GM10248 (cell line): ENCODE measurements around the gene UHMK1.

Experiments
- CTCF ChIA-PET: fragments of 300-600 bp; sonication (Branson Sonifier 250); formaldehyde crosslinking; extraction: SDS; loops from one replicate; lab custom pipeline; 2021; ENCODE audit warnings: antibody characterized with exemption; lab: Yijun Ruan, JAX
- POLR2A ChIA-PET: fragments of 350-650 bp; sonication (Branson Sonifier 250); formaldehyde crosslinking; extraction: SDS; loops from one replicate; lab custom pipeline; 2020; ENCODE audit warnings: antibody characterized with exemption; lab: Yijun Ruan, JAX
- DNase-seq: peaks from one replicate; pipeline ENCODE4 v3.0.0; 2012; ENCODE audit errors: extremely low spot score
- TF ChIP-seq, protein P1 (sequence below): IDR thresholded peaks from 2 replicates; pipeline ENCODE4 v1.5.1; 2012; ENCODE audit warnings: mild to moderate bottlenecking, low read depth; ENCODE audit errors: extremely low read depth, missing control alignments, control extremely low read depth

Gene UHMK1

DNA sequence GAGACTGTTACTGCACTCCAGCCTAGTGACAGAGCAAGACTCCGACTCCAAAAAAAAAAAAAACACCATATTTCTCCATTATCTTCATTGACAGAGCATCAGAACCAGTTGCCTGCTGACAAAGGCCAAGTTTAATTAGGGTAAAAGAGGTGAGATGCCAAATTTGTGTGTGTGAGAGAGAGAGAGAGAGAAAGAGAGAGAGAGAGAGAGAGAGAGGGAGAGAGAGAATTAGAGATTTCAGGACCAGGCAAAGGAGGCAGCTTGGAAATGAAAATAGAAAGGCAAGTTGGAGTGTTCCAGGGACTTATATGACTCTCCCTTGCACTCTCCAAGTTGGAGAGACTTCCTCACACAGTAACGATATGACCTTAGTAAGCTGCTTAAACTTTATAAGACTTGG is 39.6 kb downstream of the UHMK1 start:
- CTCF ChIA-PET: no interaction called here
- POLR2A ChIA-PET: no interaction called here
- no peak for DNase-seq
- TF ChIP-seq, protein P1, sequence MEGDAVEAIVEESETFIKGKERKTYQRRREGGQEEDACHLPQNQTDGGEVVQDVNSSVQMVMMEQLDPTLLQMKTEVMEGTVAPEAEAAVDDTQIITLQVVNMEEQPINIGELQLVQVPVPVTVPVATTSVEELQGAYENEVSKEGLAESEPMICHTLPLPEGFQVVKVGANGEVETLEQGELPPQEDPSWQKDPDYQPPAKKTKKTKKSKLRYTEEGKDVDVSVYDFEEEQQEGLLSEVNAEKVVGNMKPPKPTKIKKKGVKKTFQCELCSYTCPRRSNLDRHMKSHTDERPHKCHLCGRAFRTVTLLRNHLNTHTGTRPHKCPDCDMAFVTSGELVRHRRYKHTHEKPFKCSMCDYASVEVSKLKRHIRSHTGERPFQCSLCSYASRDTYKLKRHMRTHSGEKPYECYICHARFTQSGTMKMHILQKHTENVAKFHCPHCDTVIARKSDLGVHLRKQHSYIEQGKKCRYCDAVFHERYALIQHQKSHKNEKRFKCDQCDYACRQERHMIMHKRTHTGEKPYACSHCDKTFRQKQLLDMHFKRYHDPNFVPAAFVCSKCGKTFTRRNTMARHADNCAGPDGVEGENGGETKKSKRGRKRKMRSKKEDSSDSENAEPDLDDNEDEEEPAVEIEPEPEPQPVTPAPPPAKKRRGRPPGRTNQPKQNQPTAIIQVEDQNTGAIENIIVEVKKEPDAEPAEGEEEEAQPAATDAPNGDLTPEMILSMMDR: no peak

DNA sequence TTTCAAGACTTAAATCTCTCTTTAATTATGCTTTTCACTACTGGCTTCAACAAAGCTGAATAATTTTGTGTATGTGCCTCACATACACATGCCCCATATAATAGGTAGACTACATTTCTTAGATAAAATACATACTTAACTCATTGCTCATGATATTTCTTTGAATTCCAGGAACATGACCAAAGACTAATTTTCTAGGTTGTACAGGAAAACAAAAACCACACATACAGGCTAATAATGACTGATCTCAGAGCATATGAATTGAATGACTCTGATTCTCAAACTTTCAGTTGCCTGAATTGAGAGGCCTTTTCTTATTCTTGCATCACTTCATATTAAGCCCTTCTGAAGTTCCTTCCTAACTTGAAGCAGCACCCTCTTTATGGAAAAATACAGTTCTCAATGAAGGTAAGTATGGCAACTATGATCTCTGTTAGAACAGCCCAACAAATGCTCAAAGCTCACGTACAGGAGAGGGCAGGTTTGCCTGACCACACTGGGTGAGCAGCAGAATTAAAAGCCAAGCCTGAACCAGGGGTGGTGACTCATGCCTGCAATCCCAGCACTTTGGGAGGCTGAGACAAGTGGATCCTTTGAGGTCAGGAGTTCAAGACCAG is 41.3 kb downstream of the UHMK1 start:
- TF ChIP-seq, protein P1: no peak
- ChIA-PET CTCF (interaction anchor here (1.0 kb wide), 1 partner anchor 11 kb away, joined by 6 read pairs; no protein-coding TSS in a partner anchor), POLR2A (no interaction called here)
- DNase-seq: no peak

GRCh38 chr1:162541619-162542141 is 44.1 kb downstream of the UHMK1 start:
- POLR2A ChIA-PET: no interaction called here
- TF ChIP-seq, protein P1: no peak
- DNase-seq: no peak
- CTCF ChIA-PET: interaction anchor here (1.3 kb wide), 1 partner anchor 14 kb away, joined by 4 read pairs; no protein-coding TSS in a partner anchor

DNA sequence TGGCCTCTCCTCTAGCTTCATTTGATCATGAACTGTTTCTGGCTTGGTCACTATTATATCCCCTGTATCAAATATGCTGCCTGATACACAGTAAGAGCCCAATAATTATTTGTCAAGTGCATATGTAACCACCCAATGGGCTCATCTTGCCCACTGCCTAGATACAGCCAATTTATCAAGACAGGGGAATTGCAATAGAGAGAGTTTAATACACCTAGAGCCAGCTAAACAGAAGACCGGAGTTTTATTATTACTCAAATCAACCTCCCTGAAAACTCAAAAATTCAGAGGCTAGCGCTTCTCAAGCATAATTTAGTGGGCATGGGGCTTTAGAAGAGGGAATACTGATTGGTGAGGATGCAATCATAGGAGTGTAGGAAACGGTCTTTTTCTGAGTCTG is 45.6 kb downstream of the UHMK1 start:
- no peak for DNase-seq
- POLR2A ChIA-PET: no interaction called here
- TF ChIP-seq, protein P1: no peak
- CTCF ChIA-PET: no interaction called here

DNA sequence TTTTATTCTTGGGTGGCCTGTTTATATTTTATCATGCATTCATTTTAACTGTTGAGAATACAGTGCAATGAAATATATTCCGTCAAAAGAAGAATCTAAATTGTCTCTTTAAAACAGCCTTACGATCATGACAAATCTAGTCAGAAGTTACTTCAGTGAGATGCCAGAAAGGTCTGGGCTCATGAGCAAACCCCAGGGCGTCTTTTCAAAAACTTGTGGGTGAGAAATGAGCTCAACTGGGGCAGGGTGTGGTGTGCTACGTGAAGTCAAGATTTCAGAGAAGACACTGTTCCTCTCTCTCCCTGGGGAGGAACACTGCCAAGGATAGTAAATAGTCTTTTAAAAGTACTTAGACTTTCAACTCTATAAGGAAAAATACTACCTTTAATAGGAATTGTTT is 50.6 kb downstream of the UHMK1 start:
- TF ChIP-seq, protein P1: no peak
- no peak for DNase-seq
- ChIA-PET CTCF (no interaction called here), POLR2A (no interaction called here)

GRCh38 chr1:162549001-162549400 is 51.4 kb downstream of the UHMK1 start:
- DNase-seq: no peak
- CTCF ChIA-PET: no interaction called here
- POLR2A ChIA-PET: no interaction called here
- TF ChIP-seq, protein P1: no peak
